Measurements from ENCODE around the gene SPATA19.

SPATA19 gene

DNA sequence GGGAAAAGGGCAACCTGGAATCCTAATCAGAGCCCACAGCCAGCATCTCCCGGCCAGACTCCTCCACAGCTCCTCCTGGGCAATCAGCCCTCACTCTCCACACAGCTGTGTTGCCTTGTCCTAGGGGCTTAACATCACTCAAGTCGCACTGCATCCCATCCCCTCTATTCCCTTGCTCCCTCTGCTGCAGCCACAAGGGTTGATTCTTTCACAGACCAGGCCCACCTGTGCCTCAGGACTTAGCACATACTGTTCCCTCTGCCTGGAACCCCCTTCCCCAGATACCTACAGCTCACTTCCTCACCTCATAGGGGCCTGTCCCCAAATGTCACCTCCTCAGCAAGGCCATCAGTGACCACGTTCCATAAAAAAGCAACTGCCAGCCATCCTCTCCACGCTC, 18.4 kb downstream of the SPATA19 start (continued):
- no peak for TF ChIP-seq ZC3H10 (CRISPR knock-in tag; IDR thresholded peaks at IDR 0.05)
- TF ChIP-seq, protein P1, sequence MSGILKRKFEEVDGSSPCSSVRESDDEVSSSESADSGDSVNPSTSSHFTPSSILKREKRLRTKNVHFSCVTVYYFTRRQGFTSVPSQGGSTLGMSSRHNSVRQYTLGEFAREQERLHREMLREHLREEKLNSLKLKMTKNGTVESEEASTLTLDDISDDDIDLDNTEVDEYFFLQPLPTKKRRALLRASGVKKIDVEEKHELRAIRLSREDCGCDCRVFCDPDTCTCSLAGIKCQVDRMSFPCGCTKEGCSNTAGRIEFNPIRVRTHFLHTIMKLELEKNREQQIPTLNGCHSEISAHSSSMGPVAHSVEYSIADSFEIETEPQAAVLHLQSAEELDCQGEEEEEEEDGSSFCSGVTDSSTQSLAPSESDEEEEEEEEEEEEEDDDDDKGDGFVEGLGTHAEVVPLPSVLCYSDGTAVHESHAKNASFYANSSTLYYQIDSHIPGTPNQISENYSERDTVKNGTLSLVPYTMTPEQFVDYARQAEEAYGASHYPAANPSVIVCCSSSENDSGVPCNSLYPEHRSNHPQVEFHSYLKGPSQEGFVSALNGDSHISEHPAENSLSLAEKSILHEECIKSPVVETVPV (CRISPR knock-in tag; IDR thresholded peaks at IDR 0.05) = no peak

DNA sequence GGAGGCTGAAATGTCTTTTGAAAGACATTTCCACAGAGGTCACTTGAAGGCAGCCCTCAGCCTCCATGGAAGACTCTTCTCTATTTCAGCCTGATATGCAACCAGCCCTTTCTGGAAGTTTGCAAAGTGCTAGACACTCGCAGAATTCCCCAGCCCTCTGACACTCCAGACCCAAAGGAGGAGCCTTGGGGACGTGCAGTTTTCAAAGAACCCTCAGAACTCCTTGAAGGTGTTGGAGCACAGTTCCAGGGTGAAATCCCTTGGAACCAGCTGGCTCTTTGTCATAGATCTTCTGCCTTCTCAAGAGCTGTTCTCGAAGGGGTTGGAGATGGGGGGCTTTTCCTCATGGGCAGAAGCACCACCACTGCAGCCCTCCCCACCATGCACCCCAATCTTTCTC, 19.6 kb downstream of the SPATA19 start:
- ATAC-seq = no peak
- TF ChIP-seq, protein P2, sequence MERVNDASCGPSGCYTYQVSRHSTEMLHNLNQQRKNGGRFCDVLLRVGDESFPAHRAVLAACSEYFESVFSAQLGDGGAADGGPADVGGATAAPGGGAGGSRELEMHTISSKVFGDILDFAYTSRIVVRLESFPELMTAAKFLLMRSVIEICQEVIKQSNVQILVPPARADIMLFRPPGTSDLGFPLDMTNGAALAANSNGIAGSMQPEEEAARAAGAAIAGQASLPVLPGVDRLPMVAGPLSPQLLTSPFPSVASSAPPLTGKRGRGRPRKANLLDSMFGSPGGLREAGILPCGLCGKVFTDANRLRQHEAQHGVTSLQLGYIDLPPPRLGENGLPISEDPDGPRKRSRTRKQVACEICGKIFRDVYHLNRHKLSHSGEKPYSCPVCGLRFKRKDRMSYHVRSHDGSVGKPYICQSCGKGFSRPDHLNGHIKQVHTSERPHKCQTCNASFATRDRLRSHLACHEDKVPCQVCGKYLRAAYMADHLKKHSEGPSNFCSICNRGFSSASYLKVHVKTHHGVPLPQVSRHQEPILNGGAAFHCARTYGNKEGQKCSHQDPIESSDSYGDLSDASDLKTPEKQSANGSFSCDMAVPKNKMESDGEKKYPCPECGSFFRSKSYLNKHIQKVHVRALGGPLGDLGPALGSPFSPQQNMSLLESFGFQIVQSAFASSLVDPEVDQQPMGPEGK (CRISPR knock-in tag; IDR thresholded peaks at IDR 0.05; ENCODE audit: borderline replicate concordance) = no peak
- no peak for TF ChIP-seq ARNTL (CRISPR knock-in tag; IDR thresholded peaks at IDR 0.05; ENCODE audit: borderline replicate concordance, low read depth)
- no peak for TF ChIP-seq ZNF565 (CRISPR knock-in tag; conservative IDR thresholded peaks at IDR 0.05; ENCODE audit: low read depth)
- TF ChIP-seq ESRRG (CRISPR knock-in tag; IDR thresholded peaks at IDR 0.05) = no peak
- no peak for TF ChIP-seq ZNF8 (CRISPR knock-in tag; IDR thresholded peaks at IDR 0.05)
- TF ChIP-seq TCF4 (CRISPR knock-in tag; IDR thresholded peaks at IDR 0.05; ENCODE audit: borderline replicate concordance) = no peak
- TF ChIP-seq CSDC2 (CRISPR knock-in tag; IDR thresholded peaks at IDR 0.05) = no peak
- TF ChIP-seq ISL1 (CRISPR knock-in tag; IDR thresholded peaks at IDR 0.05) = no peak
- no peak for TF ChIP-seq TOX (CRISPR knock-in tag; IDR thresholded peaks at IDR 0.05; ENCODE audit: borderline replicate concordance)
- no peak for TF ChIP-seq ZC3H10 (CRISPR knock-in tag; IDR thresholded peaks at IDR 0.05)
- TF ChIP-seq, protein P3, sequence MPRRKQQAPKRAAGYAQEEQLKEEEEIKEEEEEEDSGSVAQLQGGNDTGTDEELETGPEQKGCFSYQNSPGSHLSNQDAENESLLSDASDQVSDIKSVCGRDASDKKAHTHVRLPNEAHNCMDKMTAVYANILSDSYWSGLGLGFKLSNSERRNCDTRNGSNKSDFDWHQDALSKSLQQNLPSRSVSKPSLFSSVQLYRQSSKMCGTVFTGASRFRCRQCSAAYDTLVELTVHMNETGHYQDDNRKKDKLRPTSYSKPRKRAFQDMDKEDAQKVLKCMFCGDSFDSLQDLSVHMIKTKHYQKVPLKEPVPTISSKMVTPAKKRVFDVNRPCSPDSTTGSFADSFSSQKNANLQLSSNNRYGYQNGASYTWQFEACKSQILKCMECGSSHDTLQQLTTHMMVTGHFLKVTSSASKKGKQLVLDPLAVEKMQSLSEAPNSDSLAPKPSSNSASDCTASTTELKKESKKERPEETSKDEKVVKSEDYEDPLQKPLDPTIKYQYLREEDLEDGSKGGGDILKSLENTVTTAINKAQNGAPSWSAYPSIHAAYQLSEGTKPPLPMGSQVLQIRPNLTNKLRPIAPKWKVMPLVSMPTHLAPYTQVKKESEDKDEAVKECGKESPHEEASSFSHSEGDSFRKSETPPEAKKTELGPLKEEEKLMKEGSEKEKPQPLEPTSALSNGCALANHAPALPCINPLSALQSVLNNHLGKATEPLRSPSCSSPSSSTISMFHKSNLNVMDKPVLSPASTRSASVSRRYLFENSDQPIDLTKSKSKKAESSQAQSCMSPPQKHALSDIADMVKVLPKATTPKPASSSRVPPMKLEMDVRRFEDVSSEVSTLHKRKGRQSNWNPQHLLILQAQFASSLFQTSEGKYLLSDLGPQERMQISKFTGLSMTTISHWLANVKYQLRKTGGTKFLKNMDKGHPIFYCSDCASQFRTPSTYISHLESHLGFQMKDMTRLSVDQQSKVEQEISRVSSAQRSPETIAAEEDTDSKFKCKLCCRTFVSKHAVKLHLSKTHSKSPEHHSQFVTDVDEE (CRISPR knock-in tag; IDR thresholded peaks at IDR 0.05) = no peak
- no peak for TF ChIP-seq ZFP3 (CRISPR knock-in tag; IDR thresholded peaks at IDR 0.05)
- no peak for TF ChIP-seq PPARA (CRISPR knock-in tag; IDR thresholded peaks at IDR 0.05; ENCODE audit: borderline replicate concordance)
- TF ChIP-seq, protein P4, sequence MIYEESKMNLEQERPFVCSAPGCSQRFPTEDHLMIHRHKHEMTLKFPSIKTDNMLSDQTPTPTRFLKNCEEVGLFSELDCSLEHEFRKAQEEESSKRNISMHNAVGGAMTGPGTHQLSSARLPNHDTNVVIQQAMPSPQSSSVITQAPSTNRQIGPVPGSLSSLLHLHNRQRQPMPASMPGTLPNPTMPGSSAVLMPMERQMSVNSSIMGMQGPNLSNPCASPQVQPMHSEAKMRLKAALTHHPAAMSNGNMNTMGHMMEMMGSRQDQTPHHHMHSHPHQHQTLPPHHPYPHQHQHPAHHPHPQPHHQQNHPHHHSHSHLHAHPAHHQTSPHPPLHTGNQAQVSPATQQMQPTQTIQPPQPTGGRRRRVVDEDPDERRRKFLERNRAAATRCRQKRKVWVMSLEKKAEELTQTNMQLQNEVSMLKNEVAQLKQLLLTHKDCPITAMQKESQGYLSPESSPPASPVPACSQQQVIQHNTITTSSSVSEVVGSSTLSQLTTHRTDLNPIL (CRISPR knock-in tag; IDR thresholded peaks at IDR 0.05; ENCODE audit: low read depth) = no peak
- TF ChIP-seq, protein P1 (CRISPR knock-in tag; IDR thresholded peaks at IDR 0.05) = no peak
- TF ChIP-seq ZFP30 (CRISPR knock-in tag; IDR thresholded peaks at IDR 0.05) = no peak
- TF ChIP-seq OSR1 (CRISPR knock-in tag; IDR thresholded peaks at IDR 0.05) = no peak
- no peak for TF ChIP-seq RARB (CRISPR knock-in tag; IDR thresholded peaks at IDR 0.05)

DNA sequence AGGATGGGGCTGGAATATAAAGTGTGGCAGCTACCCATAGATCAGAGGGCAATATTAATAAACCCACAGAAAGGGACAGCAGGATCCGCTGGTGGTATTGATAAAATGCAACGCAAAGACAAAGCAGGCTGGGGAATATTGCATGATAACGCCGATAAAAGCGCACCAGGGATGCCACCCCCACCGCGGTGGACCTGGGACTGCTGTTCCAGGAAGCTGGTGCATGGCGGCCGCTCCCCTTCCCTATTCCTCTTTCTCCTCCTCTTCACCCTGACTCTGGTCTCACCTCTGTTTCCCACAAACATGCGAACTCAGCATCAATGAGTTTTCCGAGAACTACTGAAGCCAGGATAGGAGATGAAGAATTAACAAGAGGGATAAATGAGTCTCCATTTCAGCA, 20.2 kb downstream of the SPATA19 start:
- TF ChIP-seq RARB (CRISPR knock-in tag; IDR thresholded peaks at IDR 0.05) (no peak), TOX (CRISPR knock-in tag; IDR thresholded peaks at IDR 0.05; ENCODE audit: borderline replicate concordance) (no peak), ZFP3 (CRISPR knock-in tag; IDR thresholded peaks at IDR 0.05) (no peak), SNAI2 (CRISPR knock-in tag; IDR thresholded peaks at IDR 0.05) (no peak), ZNF70 (CRISPR knock-in tag; IDR thresholded peaks at IDR 0.05) (no peak), GLIS3 (CRISPR knock-in tag; IDR thresholded peaks at IDR 0.05) (no peak)
- TF ChIP-seq, protein P5, sequence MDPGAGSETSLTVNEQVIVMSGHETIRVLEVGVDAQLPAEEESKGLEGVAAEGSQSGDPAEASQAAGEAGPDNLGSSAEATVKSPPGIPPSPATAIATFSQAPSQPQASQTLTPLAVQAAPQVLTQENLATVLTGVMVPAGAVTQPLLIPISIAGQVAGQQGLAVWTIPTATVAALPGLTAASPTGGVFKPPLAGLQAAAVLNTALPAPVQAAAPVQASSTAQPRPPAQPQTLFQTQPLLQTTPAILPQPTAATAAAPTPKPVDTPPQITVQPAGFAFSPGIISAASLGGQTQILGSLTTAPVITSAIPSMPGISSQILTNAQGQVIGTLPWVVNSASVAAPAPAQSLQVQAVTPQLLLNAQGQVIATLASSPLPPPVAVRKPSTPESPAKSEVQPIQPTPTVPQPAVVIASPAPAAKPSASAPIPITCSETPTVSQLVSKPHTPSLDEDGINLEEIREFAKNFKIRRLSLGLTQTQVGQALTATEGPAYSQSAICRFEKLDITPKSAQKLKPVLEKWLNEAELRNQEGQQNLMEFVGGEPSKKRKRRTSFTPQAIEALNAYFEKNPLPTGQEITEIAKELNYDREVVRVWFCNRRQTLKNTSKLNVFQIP (CRISPR knock-in tag; IDR thresholded peaks at IDR 0.05; ENCODE audit: borderline replicate concordance, low read depth) = no peak
- TF ChIP-seq, protein P4 (CRISPR knock-in tag; IDR thresholded peaks at IDR 0.05; ENCODE audit: low read depth) = no peak
- no peak for ATAC-seq
